ENCODE data around the gene PLEKHA6.

PLEKHA6 gene

DNA sequence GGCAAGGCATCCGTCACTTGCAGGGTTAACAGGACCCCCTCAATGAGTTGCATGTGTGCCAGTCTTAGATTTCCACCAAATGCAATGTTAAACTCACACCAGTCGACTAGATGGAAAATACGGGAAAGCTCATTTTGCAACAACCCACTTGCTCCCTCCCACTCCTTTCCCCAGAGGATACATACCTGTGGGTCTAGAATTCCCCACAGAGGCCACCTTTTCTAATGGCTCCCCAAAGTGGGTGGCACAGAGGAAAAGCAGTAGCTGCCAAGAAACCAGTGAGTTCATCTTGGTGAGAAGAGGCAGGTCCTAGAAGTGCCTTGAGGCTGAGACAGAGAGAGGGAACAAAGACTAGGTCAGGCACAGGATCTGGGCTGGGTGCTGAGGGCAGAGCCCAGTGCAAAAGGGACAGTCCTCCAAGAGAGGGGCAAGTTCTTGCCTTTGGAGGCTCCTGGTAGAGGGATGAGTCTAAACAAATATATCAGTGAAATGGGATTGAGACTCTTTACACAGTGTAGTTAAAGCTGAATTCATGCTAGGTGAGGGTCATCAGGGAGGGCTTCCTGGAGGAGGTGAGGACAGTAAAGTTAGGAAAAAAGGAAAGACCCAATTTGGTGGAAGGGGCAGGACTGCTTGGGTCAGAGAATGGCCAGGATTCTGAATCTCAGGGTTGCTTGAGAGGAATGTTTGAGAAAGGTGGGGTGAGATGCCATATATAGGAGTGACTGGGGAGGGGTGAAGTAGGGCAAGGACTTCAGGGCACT, 167.0 kb downstream of the PLEKHA6 start:
- DNase-seq (ENCODE audit: low read depth, low spot score), result no peak

DNA sequence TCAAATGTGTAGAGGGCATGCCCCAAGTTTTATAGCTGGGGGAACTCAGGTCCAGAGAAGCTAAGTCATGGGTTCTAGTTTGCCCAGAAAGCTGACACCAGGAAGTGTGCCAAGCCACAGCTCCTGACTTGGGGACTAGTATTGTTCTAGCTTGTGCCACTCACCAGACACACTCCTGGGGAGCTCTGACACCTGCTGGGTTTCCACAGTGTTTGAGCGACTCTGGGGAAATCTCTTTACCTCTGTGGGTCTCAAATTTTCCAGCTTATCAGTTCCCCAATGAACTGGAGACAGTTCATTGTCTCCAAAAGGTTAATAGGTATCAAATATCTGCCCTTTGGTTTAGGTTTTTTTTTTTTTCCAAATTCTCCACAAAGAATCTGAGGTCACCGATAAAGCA, 167.7 kb downstream of the PLEKHA6 start:
- no peak for DNase-seq (ENCODE audit: low read depth, low spot score)

DNA sequence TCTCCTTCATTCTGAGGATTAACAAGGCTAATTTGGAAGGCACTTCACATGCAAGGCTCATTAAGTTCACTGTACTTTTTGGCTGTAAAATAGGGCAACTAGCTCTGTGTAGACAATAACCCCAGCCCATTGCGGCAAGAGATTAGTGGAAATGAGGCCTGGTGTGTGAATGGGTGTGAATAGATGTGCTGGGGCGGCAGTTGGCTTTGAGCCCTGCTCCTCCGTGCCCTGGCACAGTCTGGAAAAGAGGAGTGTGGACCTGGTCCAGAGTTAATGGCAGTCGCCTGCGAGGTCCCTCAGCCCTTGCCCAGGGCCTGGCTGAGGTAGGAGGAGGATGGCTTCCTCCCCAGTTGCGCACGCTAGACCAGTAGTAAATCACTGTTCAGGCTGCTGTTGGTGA, 168.3 kb downstream of the PLEKHA6 start:
- DNase-seq (ENCODE audit: low read depth, low spot score), result no peak

DNA sequence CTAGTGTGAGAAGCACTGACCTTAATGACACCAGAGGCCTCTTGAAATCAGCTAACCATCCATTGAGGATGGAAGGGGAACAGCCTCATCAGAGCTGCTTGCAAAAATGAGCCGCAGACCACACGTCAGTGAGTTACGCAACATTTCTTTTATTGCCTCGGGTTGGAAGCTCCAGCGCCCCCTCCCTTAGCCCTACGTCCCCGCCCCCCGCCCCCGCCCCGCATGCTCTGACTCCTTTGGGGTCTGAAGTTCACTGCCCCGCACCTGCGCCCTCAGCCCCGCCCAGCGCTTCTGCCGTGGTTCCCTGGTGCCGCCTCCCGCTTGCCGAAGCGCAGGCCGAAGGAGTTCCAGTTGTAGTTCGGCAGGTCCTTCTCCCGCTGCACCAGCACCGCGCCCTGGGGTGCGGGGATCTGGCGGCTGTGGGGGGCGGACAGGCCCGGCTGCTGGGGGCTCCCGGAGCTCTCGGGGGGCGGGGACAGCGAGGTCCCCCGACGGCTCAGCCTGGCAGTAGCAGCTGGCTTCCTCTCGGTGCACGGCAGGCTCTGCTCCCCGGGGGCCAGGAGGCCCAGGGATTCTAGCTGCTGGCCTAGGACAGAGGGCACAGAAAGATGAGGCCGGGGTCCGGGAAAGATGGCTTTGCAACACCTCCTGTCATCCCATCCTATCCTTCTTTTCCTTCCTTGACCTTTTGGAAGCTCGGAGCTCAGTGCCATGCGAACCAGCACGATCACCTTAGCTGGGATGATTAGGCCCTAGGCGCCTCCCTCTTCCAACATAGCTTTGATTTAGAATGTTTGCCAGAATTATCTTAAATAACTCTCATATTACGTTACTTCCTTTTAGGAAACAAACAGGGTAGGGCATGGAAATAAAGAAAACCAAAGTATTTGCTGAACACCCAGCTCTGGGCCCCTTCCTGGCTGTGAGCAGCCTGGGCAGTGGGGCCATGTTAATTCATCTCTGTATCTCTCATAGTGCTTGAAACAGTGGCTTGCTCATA, 169.2 kb downstream of the PLEKHA6 start:
- no peak for DNase-seq (ENCODE audit: low read depth, low spot score)

- no peak for DNase-seq (ENCODE audit: low read depth, low spot score)
Measured at GRCh38 chr1:204188959-204189639, 170.6 kb downstream of the PLEKHA6 start.

- DNase-seq (ENCODE audit: low read depth, low spot score), result no peak
Measured at GRCh38 chr1:204186597-204186996, 173.1 kb downstream of the PLEKHA6 start.

DNA sequence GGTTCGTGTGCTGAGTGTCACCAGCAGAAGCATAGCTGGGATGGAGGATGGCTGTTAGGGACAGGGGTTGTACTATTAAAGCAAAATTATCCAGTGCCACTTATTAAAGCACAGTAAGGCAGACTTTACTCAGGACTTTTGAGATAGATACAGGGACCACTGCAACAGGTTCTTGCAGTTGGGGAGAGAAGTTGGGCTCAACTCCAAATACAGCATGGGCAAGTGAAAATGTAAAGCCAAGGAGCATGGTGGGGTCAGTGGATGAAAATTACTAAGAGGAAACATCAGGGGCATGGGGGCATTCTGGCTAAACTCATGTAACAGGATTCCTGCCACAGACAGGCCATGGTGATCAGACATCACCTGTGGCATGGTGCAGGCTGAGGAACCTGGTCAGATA, 178.6 kb downstream of the PLEKHA6 start:
- no peak for DNase-seq (ENCODE audit: low read depth, low spot score)

GRCh38 chr1:204180133-204180532, 179.6 kb downstream of the PLEKHA6 start:
- DNase-seq (ENCODE audit: low read depth, low spot score), result no peak

DNA sequence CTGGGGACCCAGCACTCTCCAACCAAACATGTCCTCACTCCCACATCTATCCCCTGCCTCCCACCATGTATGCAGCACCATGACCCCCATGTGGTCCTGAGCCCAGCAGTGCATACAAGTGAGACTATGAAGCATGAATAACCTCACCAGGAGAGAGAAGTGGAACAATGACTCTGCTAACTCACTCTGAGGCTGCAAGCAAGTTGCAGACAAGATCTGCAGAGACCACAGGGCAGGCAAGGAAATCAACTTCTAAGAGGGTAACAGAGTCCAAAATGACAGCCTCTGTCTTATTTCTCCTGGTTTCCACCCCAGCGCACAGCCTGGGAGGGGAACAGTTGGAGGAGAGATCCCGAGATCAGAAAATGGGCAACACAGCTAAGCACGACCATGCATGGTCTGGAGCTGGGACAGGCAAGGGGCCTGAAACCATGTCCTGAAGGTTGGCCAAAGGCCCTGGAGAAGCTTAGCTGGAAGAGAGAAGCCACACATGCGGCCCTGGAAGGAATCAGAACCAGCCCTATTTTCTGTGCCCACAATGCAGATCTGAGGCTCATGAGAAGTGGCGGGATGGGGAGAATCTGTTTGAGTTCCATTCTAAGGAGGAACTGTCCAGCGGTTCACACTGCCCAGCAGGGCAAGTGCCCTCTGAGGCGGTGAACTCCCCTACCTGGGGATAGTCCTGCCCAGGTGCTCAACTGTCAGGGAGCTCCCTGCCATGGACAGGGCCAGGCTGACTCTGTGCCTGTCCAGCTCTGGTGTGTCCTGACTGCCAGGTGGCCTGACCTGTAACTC, 181.0 kb downstream of the PLEKHA6 start:
- no peak for DNase-seq (ENCODE audit: low read depth, low spot score)

GRCh38 chr1:204177133-204177532, 182.6 kb downstream of the PLEKHA6 start:
- no peak for DNase-seq (ENCODE audit: low read depth, low spot score)

DNA sequence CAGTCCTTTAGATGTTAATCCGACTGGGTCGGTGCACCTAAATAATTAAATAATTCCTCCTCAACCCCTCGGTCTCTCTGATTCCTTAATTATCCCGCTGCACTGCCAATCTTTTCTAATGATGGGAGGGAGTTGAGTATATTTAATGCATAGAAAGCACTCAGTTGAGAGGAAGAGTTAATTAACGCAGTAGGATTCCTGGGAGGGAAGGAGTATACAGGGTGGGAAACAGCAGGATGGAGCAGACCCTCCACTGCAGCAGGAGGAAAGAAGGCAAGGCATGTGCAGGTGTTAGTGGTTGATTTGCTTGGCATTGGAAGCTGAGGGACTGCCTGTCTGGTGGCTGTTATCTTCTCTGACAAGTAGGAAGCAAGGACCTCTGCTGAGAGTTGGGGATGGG, 183.7 kb downstream of the PLEKHA6 start:
- no peak for DNase-seq (ENCODE audit: low read depth, low spot score)

DNA sequence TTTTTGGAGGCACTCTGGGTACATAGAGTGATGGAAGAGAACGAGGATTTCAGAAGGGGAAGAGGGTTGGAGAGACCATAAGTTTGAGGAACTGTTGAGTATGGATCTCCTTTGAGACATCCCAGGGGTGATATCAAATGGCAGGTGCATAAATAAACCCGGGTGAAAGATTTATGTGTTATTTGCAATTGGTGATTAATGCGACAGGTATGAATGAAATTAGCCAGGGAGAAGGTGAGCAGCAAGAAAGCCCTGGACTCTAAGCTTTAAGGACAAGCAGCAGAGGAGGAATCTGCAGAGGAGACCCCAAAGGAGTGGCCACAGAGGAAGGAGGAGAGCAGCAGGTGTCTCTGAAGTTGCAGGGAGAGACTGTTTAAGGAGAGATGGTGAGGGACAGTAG, 184.8 kb downstream of the PLEKHA6 start:
- no peak for DNase-seq (ENCODE audit: low read depth, low spot score)

- no peak for DNase-seq (ENCODE audit: low read depth, low spot score)
Measured at GRCh38 chr1:204172404-204173029, 187.2 kb downstream of the PLEKHA6 start.

DNA sequence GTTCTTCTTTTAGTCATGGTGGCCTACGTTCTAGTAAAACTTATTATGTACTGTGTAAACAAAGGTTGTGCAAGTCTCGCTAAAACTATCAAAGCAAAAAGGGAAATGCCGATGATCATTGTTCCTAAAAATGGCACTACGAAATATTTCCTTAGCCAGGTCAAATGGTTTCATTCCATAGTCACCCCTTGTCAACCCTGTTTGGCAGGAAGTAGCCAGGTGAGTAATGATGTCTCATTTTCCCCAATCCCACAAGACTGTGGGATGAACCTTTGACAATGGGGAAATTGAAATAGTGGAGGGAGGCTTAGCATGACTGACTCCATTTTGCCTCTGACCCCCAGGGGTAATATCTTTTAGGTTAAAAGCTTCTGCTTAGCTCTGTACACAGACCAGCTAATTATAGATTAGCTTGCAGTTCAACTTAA, 188.0 kb downstream of the PLEKHA6 start:
- DNase-seq (ENCODE audit: low read depth, low spot score), result no peak

GRCh38 chr1:204170494-204171155, 189.1 kb downstream of the PLEKHA6 start:
- no peak for DNase-seq (ENCODE audit: low read depth, low spot score)

GRCh38 chr1:204169858-204170257, 189.9 kb downstream of the PLEKHA6 start:
- DNase-seq (ENCODE audit: low read depth, low spot score), result no peak

Data from activated naive CD8-positive, alpha-beta T cell treated with anti-CD3 and anti-CD28 coated beads, Interleukin-2, amount 50 U/mL, for 16 hours (primary cell).